OCI-LY1 (cell line): ENCODE results near the gene TSC22D1.

ENCODE experiments used
- CTCF ChIP-seq: fragments of 200-600 bp; sonication (generic), shearing (Covaris generic); IDR thresholded peaks from 2 replicates; pipeline ENCODE4 v1.5.1; 2017; ENCODE audit warnings: mild to moderate bottlenecking, antibody characterized with exemption, low read length, moderate library complexity, mixed read lengths
- EZH2 ChIP-seq: fragments of 200-600 bp; sonication (generic), shearing (Covaris generic); IDR thresholded peaks from 2 replicates; pipeline ENCODE4 v1.8.0; 2017; ENCODE audit warnings: borderline replicate concordance, mixed run types, mild to moderate bottlenecking, antibody characterized with exemption, low read length, moderate library complexity, mixed read lengths

GRCh38 chr13:44497801-44498200, 78.3 kb downstream of the TSC22D1 start:
- TF ChIP-seq CTCF (no peak), EZH2 (no peak)
